Kidney (tissue), 14 donors: ENCODE results near the gene ZPBP2. TPM values are rescaled to one million over a fixed set of nuclear protein-coding genes. Genes with fewer than 3 reads are reported as not detected.
"Not testable (repeated sequence)": the region's sequence is repeated elsewhere in the genome, so short reads cannot be mapped to it uniquely, and the experiment has no call there.

Experiments used
- DNase-seq, 5 donors: peaks; one replicate each; pipeline ENCODE4 v3.0.0-alpha.2; 2013 to 2020
- FAIRE-seq: peaks from 2 replicates; lab custom pipeline; 2012; peaks lifted over from hg19 to GRCh38; lab: Jason Lieb, UNC
- H3K27ac ChIP-seq, 2 donors: one replicate each; pipeline ENCODE4 v1.7.0; 2013; ENCODE audit warnings: low read depth in 2 of 2, low read length in 2 of 2, inconsistent platforms in 1 of 2
- H3K27me3 ChIP-seq: one replicate; pipeline ENCODE4 v1.7.1; 2013; ENCODE audit warnings: low read length, inconsistent platforms; ENCODE audit not compliant: control insufficient read depth, insufficient read depth
- H3K36me3 ChIP-seq, 3 donors: one replicate each; pipeline versions ENCODE4 v1.7.0 to v1.7.1; 2013; ENCODE audit warnings: low read length in 3 of 3, control low read depth in 1 of 3, inconsistent platforms in 1 of 3; ENCODE audit not compliant: insufficient read depth in 3 of 3, control insufficient read depth in 2 of 3
- H3K4me1 ChIP-seq, 3 donors: one replicate each; pipeline versions ENCODE4 v1.7.0 to v1.7.1; 2013; ENCODE audit warnings: low read length in 3 of 3, inconsistent platforms in 1 of 3, low read depth in 1 of 3; ENCODE audit not compliant: control insufficient read depth in 2 of 3, insufficient read depth in 2 of 3
- H3K4me3 ChIP-seq, 3 donors: one replicate each; pipeline versions ENCODE4 v1.7.0 to v1.8.1; 2013; ENCODE audit warnings: low read length in 3 of 3, control low read depth in 1 of 3, inconsistent platforms in 1 of 3
- H3K9ac ChIP-seq, 3 donors: one replicate each; pipeline versions ENCODE4 v1.7.0 to v1.7.1; 2013; ENCODE audit warnings: low read length in 3 of 3, control low read depth in 1 of 3, inconsistent platforms in 1 of 3
- H3K9me3 ChIP-seq, 3 donors: one replicate each; pipeline versions ENCODE4 v1.7.0 to v1.7.1; 2013; ENCODE audit warnings: low read length in 3 of 3, control low read depth in 1 of 3, inconsistent platforms in 1 of 3; ENCODE audit not compliant: control insufficient read depth in 2 of 3, insufficient read depth in 1 of 3
- CTCF ChIP-seq: IDR thresholded peaks from 3 replicates; pipeline ENCODE4 v1.5.1; 2012; ENCODE audit warnings: mild to moderate bottlenecking, moderate library complexity, borderline replicate concordance; ENCODE audit not compliant: insufficient read depth; ENCODE audit errors: extremely low read depth
- intact Hi-C: fragments of 100-400 bp; cut with DNase I; formaldehyde crosslinking; loops from one replicate; pipeline ENCODE4 v1.11.1; 2022
- polyA plus RNA-seq: library from polyadenylated mRNA; stranded (reverse); fragments of 350-450 nt; fragmentation: Illumina TruSeq; extraction: RNeasy Lipid Tissue Mini Kit (QIAGEN cat#74804); gene quantifications from one replicate; pipeline ENCODE4 v1.2.3, GENCODE V29; 2014; ENCODE audit warnings: low read depth, low replicate concordance; ENCODE audit not compliant: insufficient read depth
- total RNA-seq: library from RNA; stranded (reverse); fragmentation: NEBNext Ultra II Directional; extraction: Animal tissue kit (Norgen Biotek cat#: 25700); gene quantifications from one replicate; pipeline ENCODE4 v1.2.1, GENCODE V29; 2021
- donor health status: control.
- donor health status: control.
- donor health status: control.
- donor health status: control.
- donor health status: control.
- donor health status: DM: yes; HTN: yes; CAD: no.
- donor health status: Normal renal cell carcinoma (clear cell type).

Gene ZPBP2
- total and polyA plus RNA-seq, 2 donors from 2014 or later, result not detected

GRCh38 chr17:39868554-39868942, 546 bp downstream of the ZPBP2 start:
- Histone ChIP-seq H3K36me3 (no peaks in the 10 kb centered on the region), H3K27me3 (peaks cover 18% of the 10 kb centered on the region), H3K27ac (no peak overlapping the region), H3K4me3 (no peak overlapping the region), H3K4me1 (peaks cover 0 to 2% (median 0%) of the 10 kb centered on the region in 3 donors), H3K9ac (no peak overlapping the region), H3K9me3 (no peaks in the 10 kb centered on the region)
- no peak for TF ChIP-seq CTCF
- intact Hi-C loops, result no loop called here
- FAIRE-seq (no peak), DNase-seq (no peak)

GRCh38 chr17:39870776-39871175, 2.8 kb downstream of the ZPBP2 start:
- H3K36me3 ChIP-seq, result no peaks in the 10 kb centered on the region
- H3K27ac ChIP-seq, result no peak overlapping the region
- H3K9ac ChIP-seq, result no peak overlapping the region
- H3K9me3 ChIP-seq, result no peaks in the 10 kb centered on the region
- no peak for TF ChIP-seq CTCF
- no peaks in the 10 kb centered on the region for H3K4me1 ChIP-seq
- no peak for FAIRE-seq
- intact Hi-C loops, result no loop called here
- DNase-seq, result no peak
- H3K27me3 ChIP-seq, result peaks cover 7% of the 10 kb centered on the region
- H3K4me3 ChIP-seq, result no peak overlapping the region

GRCh38 chr17:39871801-39872200, 3.8 kb downstream of the ZPBP2 start:
- Histone ChIP-seq H3K9ac (no peak overlapping the region), H3K36me3 (no peaks in the 10 kb centered on the region), H3K27me3 (peaks cover 5% of the 10 kb centered on the region), H3K4me1 (no peaks in the 10 kb centered on the region), H3K27ac (no peak overlapping the region), H3K4me3 (no peak overlapping the region), H3K9me3 (no peaks in the 10 kb centered on the region)
- intact Hi-C loops, result no loop called here
- FAIRE-seq (no peak), DNase-seq (no peak)
- no peak for TF ChIP-seq CTCF

GRCh38 chr17:39872751-39873150, 4.7 kb downstream of the ZPBP2 start:
- no peak for TF ChIP-seq CTCF
- DNase-seq, result no peak
- no peak overlapping the region for H3K27ac ChIP-seq
- no peaks in the 10 kb centered on the region for H3K36me3 ChIP-seq
- H3K4me3 ChIP-seq, result no peak overlapping the region
- no peak overlapping the region for H3K9ac ChIP-seq
- no peaks in the 10 kb centered on the region for H3K27me3 ChIP-seq
- no peaks in the 10 kb centered on the region for H3K9me3 ChIP-seq
- H3K4me1 ChIP-seq, result no peaks in the 10 kb centered on the region
- intact Hi-C loops, result no loop called here
- no peak for FAIRE-seq

- H3K27ac ChIP-seq, H3K36me3 ChIP-seq, intact Hi-C loops, H3K4me1 ChIP-seq, DNase-seq, H3K4me3 ChIP-seq, FAIRE-seq, H3K9me3 ChIP-seq, H3K9ac ChIP-seq, H3K27me3 ChIP-seq: not testable (repeated sequence)
Observed at GRCh38 chr17:39886102-39886501, 18.1 kb downstream of the ZPBP2 start.
